Measurements from ENCODE around the gene ADCK2.

- TF ChIP-seq RAD21 (IDR thresholded peaks at IDR 0.05; ENCODE audit: low read length) (no peak), CTCF (IDR thresholded peaks at IDR 0.05) (no peak), REST (IDR thresholded peaks at IDR 0.05; ENCODE audit: low read depth, low read length) (no peak)
Observed at GRCh38 chr7:140691376-140692045, 18.8 kb downstream of the ADCK2 start.

All from SK-N-SH (cell line).